Dedifferentiated amniotic fluid mesenchymal stem cell (primary cell): ENCODE results near the gene SH3RF3.
A peak's percentile ranks its signal among the peaks of the same experiment; 100 is the strongest.

Experiments
- DNase-seq: peaks from one replicate; pipeline ENCODE4 v3.0.0-alpha.2; 2016; ENCODE audit errors: extremely low spot score

Gene SH3RF3

DNA sequence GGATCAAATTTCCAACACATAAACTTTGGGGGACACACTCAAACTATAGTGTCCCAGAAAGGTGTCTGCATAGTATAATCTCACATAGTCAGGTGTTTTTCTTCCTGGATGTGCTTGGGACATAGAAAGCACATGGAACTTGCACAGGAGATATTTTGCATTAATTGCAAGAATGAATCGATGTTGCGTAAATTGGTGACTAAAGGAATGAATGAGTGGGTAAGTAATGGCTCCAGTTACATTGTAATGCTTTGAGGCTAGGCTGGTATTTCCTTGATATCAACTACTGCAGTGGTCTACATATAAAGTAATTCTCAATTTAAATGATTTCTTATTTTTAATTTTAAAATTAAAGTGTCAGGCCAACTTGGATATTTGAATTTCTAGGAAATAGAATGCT, 53.4 kb downstream of the SH3RF3 start:
- no peak for DNase-seq

DNA sequence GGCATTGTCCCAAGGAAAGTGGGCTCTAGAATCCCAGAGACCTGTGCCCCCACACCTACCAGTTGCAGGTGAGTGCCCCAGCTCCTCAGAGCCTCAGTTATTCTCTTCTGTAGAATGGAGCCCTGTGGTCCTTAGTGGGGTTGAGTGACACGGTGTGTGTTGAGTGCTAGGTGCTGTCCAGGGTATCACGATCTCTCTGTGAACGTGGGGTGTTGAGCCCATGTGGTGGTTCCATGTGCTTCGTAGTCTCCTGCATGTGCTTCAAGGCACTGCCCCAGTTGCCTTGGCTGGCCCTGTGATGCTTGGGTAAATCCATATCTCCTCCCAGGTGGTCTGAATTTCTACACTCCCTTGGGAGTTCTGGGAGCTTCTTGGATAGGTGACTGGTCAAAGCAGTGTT, 54.9 kb downstream of the SH3RF3 start:
- DNase-seq: no peak

DNA sequence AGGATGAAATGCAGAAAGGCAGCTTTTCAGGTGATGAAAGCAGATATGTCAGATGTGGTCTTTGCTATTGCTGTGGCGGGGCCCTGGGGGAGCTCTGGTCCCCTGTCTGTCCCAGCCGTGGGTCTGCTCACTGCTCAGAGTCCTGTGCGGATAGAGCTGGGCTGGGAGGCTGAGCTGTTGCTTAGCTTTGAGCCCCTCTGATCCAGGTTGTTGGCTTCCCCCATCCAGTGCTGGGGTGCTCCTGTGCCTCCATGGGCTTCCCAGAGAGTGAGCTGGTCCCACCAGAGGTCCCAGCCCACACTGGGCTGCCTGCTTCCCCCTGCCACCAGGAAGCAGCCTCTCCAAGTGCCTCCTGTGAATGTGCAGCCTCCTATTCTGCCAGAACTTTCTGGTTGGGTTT, 55.4 kb downstream of the SH3RF3 start:
- DNase-seq: no peak

DNA sequence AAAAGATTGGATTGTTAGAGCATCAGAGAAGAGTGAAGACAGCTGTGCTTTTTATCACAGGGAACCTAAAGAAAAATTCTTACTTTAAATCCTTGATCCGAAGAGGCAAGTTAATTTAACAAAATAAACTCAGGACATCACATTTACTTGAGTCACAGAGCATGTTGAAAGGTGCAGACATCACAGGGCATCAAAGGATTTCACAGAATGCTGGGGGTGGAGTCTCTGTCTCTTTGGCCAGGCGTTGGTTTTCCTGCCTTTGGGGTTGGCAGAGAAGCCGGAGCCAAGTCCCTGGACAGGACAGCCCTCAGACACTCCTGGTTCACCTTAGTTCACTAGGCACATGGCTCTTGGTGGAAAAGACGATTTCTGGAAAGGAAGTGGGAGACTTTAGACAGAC, 56.3 kb downstream of the SH3RF3 start:
- peak; percentile 44 for DNase-seq

DNA sequence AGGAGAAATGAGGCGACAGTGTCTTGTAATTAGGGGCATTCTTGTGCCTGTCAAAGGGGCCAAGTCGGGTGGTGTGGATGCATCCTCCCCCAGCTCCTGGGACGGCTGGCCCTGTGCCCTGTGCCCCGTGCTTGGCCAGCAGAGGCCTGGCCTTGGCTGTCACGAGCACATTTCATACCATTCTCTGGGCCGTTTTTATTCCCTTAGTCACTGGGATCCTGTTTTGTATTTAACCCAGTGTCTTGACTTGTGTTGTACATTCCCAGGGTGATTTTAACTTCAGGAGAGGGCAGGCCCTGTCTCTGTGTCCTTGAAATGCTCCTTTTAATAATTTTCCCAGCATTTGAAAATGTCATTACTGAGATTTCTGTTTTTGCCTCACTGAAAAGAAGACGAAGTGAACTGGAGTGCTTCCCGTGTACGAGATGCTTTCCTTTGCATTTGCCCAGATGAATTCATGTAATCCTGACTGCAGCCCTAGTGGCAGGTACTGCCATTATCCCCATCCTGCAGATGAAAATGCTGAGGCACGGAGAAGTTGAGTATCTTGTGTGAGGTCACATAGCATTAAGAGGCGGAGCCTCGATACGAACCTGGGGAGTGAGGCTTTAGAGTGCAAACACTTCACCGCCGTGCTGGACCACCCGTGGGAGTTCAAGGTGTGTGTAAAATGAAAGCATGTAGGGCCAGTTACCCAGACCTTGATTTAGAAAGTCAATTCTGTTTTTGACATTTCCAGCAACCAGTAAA, 57.0 kb downstream of the SH3RF3 start:
- peak; percentile 69 for DNase-seq

- no peak for DNase-seq
Measured at GRCh38 chr2:109186656-109187250, 57.7 kb downstream of the SH3RF3 start.

DNA sequence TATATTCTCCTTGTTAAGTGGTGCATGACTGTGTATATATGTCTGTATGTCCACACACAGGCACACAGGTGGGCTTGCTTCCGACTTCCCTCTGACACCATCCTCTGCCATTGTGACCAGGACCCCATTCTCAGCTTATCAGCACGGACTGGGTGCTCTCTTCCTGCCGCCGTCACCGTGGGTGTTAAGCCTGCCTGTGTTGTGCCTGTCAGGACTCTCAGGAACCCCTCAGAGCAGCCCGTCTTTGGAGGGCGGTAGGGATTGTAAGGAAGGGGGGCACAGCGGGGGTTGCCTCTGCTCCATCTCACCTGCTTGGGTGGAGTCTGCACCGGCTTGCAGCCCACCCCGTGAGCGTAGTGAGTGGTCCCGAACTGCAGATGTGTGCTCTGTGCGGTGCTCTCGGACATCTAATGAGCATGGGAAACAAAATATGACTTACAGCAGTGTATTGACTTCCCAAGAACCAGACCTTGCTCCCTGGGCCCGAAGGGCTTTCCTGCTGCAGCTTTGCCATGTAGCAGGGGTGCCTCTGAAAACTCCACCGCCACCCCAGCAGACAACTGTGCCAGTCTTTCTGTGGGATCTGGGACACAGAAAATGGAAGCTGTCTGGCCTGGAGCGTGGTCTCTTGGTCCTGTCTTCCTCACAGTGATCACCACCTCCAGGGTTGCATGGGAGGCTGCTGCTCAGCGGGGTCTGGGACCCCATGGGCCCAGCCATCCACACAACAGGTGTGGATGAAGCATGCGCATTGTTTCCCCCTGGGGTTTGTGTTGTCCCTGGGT, 58.9 kb downstream of the SH3RF3 start:
- no peak for DNase-seq

DNA sequence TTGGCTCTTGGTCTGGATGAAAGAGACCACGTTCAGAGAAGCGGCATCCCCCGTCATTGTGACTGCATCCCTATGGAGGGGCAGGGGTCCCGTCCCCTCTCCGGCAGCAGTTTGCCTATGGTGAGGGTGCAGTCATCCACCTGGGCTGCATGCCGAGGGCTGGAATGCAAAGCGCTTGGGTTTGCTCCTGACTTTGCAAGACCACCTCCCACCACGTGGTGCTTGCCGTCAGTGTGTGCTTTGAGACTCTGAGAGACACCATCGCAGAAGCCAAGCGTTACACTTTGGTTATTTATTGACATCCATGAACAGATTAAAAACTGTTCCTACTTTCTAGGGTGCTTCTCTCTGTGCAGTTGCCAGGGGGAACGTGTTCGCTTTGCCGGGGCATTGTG, 59.5 kb downstream of the SH3RF3 start:
- DNase-seq: no peak

DNA sequence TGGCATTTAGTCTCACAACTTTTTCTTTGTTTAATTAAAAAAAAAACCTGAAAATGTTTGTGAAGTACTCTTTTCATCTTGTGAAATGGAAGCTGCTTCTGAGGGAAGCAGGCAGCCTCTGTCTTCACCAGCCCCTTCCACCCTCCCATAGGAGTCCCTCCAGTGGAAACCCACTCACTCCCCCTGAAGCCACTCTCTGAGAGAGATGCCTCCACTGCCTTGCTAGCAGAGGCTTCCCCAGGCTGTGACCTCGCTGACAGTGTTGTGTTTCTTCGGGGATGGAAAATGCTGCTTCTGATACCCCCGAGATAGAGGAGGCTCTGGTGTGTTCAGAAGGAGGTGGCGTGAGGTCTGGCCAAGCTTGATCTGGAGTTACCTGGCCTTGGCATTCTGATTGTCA, 59.9 kb downstream of the SH3RF3 start:
- DNase-seq: no peak

DNA sequence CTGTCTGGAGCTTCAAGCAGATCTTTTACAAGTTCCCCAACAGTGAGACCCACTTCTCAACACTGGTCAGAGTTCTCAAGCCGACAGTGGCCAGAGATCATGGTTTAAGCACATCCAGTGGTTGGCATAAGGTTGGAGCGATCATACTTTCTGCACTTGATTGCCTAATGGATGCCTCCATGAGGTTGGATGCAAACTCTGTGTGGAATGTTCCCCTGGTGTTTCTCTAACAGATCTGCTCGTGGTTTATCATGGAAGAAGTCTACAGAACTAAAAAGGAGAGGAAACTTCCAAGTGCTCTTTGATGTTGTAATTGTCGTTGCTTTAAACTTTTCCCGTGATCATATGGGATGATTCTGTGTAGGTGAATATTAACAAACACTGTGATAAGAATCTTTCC, 60.7 kb downstream of the SH3RF3 start:
- DNase-seq: no peak

DNA sequence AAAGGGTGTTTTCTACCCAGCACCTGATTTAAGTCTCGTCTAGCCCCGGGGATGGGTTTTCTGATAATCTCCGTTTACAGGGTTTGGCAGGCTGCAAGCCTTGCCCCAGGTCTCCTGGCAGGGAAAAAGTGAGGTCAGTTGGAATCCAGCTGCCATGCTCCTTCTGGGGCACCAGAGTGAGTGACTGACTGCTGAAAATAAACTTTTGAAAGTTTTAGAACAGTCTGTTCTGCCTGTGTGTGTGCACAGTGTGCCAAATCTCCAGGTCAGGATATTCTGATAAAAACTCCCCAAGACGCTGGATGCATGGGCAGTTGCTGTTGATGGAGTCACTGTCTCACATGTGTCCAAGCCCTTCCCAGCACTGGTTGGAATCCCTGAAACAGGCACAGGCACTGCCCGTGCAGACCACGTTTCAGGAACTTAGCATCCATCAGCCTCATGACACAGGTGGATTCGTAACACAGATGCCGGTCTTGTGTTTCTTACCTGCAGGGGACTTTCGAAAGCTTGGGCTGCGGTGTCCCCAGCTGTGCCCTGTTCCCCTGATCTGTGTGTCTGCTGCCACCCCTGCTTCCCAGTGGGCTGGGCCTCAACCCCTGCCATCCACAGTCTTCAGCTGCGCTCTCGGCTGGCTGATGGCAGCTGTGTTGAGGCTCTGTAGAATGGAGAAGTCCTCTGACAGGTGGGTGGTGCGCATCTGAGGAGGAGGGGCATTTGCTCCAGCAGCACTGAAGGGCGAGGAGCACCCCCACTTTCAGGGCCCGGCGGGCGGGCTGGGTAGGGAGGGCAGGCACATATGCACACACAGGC, 65.0 kb downstream of the SH3RF3 start:
- no peak for DNase-seq

- no peak for DNase-seq
Measured at GRCh38 chr2:109194620-109194937, 65.6 kb downstream of the SH3RF3 start.

GRCh38 chr2:109195193-109196045, 66.4 kb downstream of the SH3RF3 start:
- DNase-seq: no peak

- DNase-seq: no peak
Measured at GRCh38 chr2:109196081-109196875, 67.3 kb downstream of the SH3RF3 start.

GRCh38 chr2:109197491-109198418, 68.8 kb downstream of the SH3RF3 start:
- DNase-seq: no peak

DNA sequence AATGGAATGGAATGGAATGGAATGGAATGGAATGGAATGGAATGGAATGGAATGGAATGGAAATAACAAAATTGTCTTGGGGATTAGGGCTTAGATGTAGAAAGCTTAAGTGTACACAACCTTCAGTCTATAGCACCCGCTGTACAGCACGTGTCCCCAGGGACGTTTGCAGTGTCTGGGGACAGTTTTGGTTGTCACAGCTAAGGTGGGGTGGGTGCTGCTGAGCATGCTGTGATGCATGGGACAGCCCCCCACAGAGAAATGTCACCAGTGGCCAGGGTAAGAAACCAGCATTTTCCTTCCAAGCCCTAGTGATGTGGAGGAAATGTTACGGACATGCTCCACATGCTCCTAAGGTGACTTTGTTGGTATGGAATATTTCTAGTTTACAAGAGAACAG, 70.8 kb downstream of the SH3RF3 start:
- no peak for DNase-seq

- no peak for DNase-seq
Measured at GRCh38 chr2:109200616-109201464, 71.8 kb downstream of the SH3RF3 start.
